HepG2 (cell line): ENCODE data around the gene UCK2. TPM values are rescaled to one million over a fixed set of nuclear protein-coding genes. Genes with fewer than 3 reads are reported as not detected.

Experiments used
- ARID3A ChIP-seq: IDR thresholded peaks from 2 replicates; pipeline ENCODE4 v1.6.1; 2012; ENCODE audit warnings: low read depth, low read length, improper control_type of control experiment
- ARNT2 ChIP-seq: sonication (generic); formaldehyde crosslinking; IDR thresholded peaks from 2 replicates; pipeline ENCODE4 v1.8.0; 2022; ENCODE audit warnings: mild to moderate bottlenecking, low read depth, missing genetic modification reagents, moderate library complexity
- CREB1 ChIP-seq, 2 experiments: fragments of 450-650 bp in 1 of 2; IDR thresholded peaks; 2 replicates each; pipeline ENCODE4 v1.6.1; 2016 to 2017; ENCODE audit warnings: control low read depth in 1 of 2, mild to moderate bottlenecking in 1 of 2, missing compliant biosample characterization in 1 of 2, missing genetic modification characterization in 1 of 2
- EED ChIP-seq: sonication (generic); formaldehyde crosslinking; IDR thresholded peaks from 2 replicates; pipeline ENCODE4 v1.5.0; 2020; ENCODE audit warnings: mild to moderate bottlenecking, missing genetic modification reagents
- FOXP1 ChIP-seq, 2 experiments: fragments of 450-650 bp in 1 of 2; IDR thresholded peaks; 2 replicates each; pipeline ENCODE4 v1.6.1; 2017 to 2018; ENCODE audit warnings: antibody characterized with exemption in 1 of 2
- HDAC6 ChIP-seq: fragments of 200-600 bp; sonication (generic); IDR thresholded peaks from 2 replicates; pipeline ENCODE4 v1.7.0; 2017; ENCODE audit warnings: mild to moderate bottlenecking, antibody characterized with exemption, low read length, low read depth
- HMG20A ChIP-seq: IDR thresholded peaks from 2 replicates; pipeline ENCODE4 v1.6.1; 2016; ENCODE audit warnings: borderline replicate concordance
- MIER3 ChIP-seq: IDR thresholded peaks from 2 replicates; pipeline ENCODE4 v1.6.1; 2016; ENCODE audit warnings: missing compliant biosample characterization, borderline replicate concordance
- NR2F2 ChIP-seq: IDR thresholded peaks from 2 replicates; pipeline ENCODE4 v1.6.1; 2012; ENCODE audit warnings: low read depth, inconsistent platforms, borderline replicate concordance
- ONECUT2 ChIP-seq: sonication (generic); formaldehyde crosslinking; IDR thresholded peaks from 2 replicates; pipeline ENCODE4 v1.4.0; 2020; ENCODE audit warnings: missing genetic modification reagents
- SNAPC2 ChIP-seq: sonication (generic); formaldehyde crosslinking; IDR thresholded peaks from 2 replicates; pipeline ENCODE4 v1.8.1; 2022; ENCODE audit warnings: mild to moderate bottlenecking, missing genetic modification reagents
- TGIF2 ChIP-seq: IDR thresholded peaks from 2 replicates; pipeline ENCODE4 v1.6.1; 2016; ENCODE audit warnings: control low read depth, missing compliant biosample characterization
- ZNF564 ChIP-seq: sonication (generic); formaldehyde crosslinking; IDR thresholded peaks from 2 replicates; pipeline ENCODE4 v1.8.1; 2023; ENCODE audit warnings: mild to moderate bottlenecking, missing genetic modification reagents
- ZNF576 ChIP-seq: sonication (generic); formaldehyde crosslinking; IDR thresholded peaks from 2 replicates; pipeline ENCODE4 v1.4.0; 2020; ENCODE audit warnings: mild to moderate bottlenecking, missing genetic modification reagents
- ZNF773 ChIP-seq: sonication (generic); formaldehyde crosslinking; IDR thresholded peaks from 2 replicates; pipeline ENCODE4 v1.4.0; 2020; ENCODE audit warnings: missing genetic modification reagents, borderline replicate concordance
- ZNF782 ChIP-seq: sonication (generic); formaldehyde crosslinking; IDR thresholded peaks from 2 replicates; pipeline ENCODE4 v1.4.0; 2020; ENCODE audit warnings: missing genetic modification reagents, mild to moderate bottlenecking, borderline replicate concordance
- ZNF878 ChIP-seq: sonication (generic); formaldehyde crosslinking; IDR thresholded peaks from 2 replicates; pipeline ENCODE4 v1.8.1; 2023; ENCODE audit warnings: mild to moderate bottlenecking, missing genetic modification reagents, moderate library complexity
- polyA plus RNA-seq, 8 experiments: library from polyadenylated mRNA; depleted of rRNA in 3 of 8; stranded (reverse) in 7 of 8; unstranded in 1 of 8; fragments of >200 nt; fragmentation: Illumina TruSeq in 4 of 8; extraction: Trizol in 4 of 8; gene quantifications; 2 replicates each; pipeline versions ENCODE4 v1.2.1 to v1.2.3, GENCODE V29; 2011 to 2016; ENCODE audit warnings: low read depth in 4 of 8, missing spikeins in 1 of 8, mixed read lengths in 1 of 8; ENCODE audit not compliant: insufficient read depth in 1 of 8
- total RNA-seq, 5 experiments: library from RNA; depleted of rRNA; stranded (reverse); fragments of >200 nt; fragmentation: Illumina TruSeq; extraction: Trizol; gene quantifications; 2 replicates each; pipeline ENCODE4 v1.2.3, GENCODE V29; 2016; ENCODE audit warnings: low read depth in 1 of 5
- TF ChIP-seq, protein P1 (sequence below): sonication (generic); formaldehyde crosslinking; IDR thresholded peaks from 2 replicates; pipeline ENCODE4 v1.4.0; 2020; ENCODE audit warnings: mild to moderate bottlenecking, missing genetic modification reagents
- TF ChIP-seq, protein P2 (sequence below): sonication (generic); formaldehyde crosslinking; IDR thresholded peaks from 2 replicates; pipeline ENCODE4 v1.4.0; 2020; ENCODE audit warnings: missing genetic modification reagents, mild to moderate bottlenecking, borderline replicate concordance

The UCK2 gene
- total and polyA plus RNA-seq, 2 of the 13 experiments (the other 11 are each of a cell fraction or from before 2014, with no cell fraction given): 64.3 to 78.0 TPM

DNA sequence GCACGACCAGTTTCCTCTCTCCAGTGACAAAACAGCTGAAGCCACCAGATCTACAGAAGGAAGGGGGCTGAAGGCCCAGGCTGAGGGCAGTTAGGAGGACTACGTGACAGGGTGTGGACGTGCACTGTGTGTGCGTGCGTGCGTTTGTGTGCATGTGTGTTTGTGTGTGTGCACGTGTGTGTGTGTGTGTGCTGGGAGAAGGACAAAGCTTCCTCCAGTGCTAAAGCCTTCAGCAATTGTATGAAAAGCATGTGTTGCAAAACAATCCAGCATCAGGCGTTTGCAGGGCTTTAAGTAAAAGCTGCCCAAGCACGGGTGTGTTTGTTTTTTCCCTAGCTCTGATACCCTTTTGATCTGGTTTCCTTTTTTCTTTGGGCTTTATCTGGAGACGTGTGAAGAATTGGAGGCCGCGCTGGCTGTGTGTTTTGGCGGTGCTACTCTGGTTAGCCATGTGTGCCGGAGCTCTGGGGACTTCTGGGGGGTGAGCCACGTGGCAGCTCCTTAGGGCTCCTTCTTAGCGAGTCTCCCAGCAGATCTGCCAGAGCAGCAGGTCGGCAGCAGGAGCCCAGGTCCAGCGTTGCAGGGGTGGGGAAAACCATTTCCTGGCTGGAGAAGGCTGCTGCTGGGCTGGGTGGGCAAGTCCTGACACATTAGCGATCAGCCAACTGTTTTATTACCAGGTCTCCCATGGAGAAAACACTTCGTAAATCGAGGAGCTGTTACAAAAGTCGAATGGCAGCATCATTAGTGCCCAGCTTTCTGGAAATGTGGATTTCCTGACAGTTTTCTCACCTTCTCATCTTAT, 73.4 kb downstream of the UCK2 start (continued):
- TF ChIP-seq ZNF576 (no peak), ZNF773 (CRISPR knock-in tag) (no peak), ARNT2 (no peak), ONECUT2 (CRISPR knock-in tag) (no peak), NR2F2 (peak; percentile 85), MIER3 (CRISPR knock-in tag) (no peak), ZNF878 (no peak), FOXP1 (IDR thresholded peaks at IDR 0.05) (no peak), FOXP1 (CRISPR knock-in tag; IDR thresholded peaks at IDR 0.05) (peak; percentile 63; the same call in 1 of the 2 replicates), HDAC6 (no peak), CREB1 (IDR thresholded peaks at IDR 0.05) (no peak), CREB1 (CRISPR knock-in tag; IDR thresholded peaks at IDR 0.05) (no peak), ZNF564 (CRISPR knock-in tag) (no peak), EED (CRISPR knock-in tag) (no peak), ZNF782 (CRISPR knock-in tag) (no peak), ARID3A (no peak), HMG20A (no peak), SNAPC2 (CRISPR knock-in tag) (no peak), TGIF2 (CRISPR knock-in tag) (no peak)
- TF ChIP-seq, protein P1, sequence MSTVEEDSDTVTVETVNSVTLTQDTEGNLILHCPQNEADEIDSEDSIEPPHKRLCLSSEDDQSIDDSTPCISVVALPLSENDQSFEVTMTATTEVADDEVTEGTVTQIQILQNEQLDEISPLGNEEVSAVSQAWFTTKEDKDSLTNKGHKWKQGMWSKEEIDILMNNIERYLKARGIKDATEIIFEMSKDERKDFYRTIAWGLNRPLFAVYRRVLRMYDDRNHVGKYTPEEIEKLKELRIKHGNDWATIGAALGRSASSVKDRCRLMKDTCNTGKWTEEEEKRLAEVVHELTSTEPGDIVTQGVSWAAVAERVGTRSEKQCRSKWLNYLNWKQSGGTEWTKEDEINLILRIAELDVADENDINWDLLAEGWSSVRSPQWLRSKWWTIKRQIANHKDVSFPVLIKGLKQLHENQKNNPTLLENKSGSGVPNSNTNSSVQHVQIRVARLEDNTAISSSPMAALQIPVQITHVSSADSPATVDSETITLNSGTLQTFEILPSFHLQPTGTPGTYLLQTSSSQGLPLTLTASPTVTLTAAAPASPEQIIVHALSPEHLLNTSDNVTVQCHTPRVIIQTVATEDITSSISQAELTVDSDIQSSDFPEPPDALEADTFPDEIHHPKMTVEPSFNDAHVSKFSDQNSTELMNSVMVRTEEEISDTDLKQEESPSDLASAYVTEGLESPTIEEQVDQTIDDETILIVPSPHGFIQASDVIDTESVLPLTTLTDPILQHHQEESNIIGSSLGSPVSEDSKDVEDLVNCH (CRISPR knock-in tag): no peak
- TF ChIP-seq, protein P2, sequence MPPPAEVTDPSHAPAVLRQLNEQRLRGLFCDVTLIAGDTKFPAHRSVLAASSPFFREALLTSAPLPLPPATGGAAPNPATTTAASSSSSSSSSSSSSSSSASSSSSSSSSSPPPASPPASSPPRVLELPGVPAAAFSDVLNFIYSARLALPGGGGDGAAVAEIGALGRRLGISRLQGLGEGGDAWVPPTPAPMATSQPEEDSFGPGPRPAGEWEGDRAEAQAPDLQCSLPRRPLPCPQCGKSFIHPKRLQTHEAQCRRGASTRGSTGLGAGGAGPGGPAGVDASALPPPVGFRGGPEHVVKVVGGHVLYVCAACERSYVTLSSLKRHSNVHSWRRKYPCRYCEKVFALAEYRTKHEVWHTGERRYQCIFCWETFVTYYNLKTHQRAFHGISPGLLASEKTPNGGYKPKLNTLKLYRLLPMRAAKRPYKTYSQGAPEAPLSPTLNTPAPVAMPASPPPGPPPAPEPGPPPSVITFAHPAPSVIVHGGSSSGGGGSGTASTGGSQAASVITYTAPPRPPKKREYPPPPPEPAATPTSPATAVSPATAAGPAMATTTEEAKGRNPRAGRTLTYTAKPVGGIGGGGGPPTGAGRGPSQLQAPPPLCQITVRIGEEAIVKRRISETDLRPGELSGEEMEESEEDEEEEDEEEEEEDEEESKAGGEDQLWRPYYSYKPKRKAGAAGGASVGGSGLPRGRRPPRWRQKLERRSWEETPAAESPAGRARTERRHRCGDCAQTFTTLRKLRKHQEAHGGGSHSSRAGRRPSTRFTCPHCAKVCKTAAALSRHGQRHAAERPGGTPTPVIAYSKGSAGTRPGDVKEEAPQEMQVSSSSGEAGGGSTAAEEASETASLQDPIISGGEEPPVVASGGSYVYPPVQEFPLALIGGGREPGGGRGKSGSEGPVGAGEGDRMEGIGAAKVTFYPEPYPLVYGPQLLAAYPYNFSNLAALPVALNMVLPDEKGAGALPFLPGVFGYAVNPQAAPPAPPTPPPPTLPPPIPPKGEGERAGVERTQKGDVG (CRISPR knock-in tag): peak; percentile 83; the same call in 1 of the 2 replicates
